Suprapubic skin (tissue), 4 donors: ENCODE measurements around the gene CDH5. TPM values are rescaled to one million over a fixed set of nuclear protein-coding genes. Genes with fewer than 3 reads are reported as not detected.
A peak's percentile ranks its signal among the peaks of the same experiment; 100 is the strongest.

Experiments
- DNase-seq, 2 donors: peaks; one replicate each; pipeline ENCODE4 v3.0.0-alpha.2; 2019; ENCODE audit warnings: low spot score in 2 of 2
- H3K27ac ChIP-seq: fragments of 200-600 bp; sonication (generic); one replicate; pipeline ENCODE4 v1.5.1; 2019
- H3K27me3 ChIP-seq: fragments of 200-600 bp; sonication (generic); one replicate; pipeline ENCODE4 v1.5.1; 2019
- H3K36me3 ChIP-seq: fragments of 200-600 bp; sonication (generic); one replicate; pipeline ENCODE4 v1.5.1; 2019
- H3K4me1 ChIP-seq: fragments of 200-600 bp; sonication (generic); one replicate; pipeline ENCODE4 v1.5.1; 2019
- H3K4me3 ChIP-seq: fragments of 200-600 bp; sonication (generic); one replicate; pipeline ENCODE4 v1.5.1; 2019; ENCODE audit warnings: mild to moderate bottlenecking
- H3K9me3 ChIP-seq: fragments of 200-600 bp; sonication (generic); one replicate; pipeline ENCODE4 v1.5.1; 2019
- CTCF ChIP-seq, 2 donors: fragments of 200-600 bp in 1 of 2; fragments of 450-650 bp in 1 of 2; sonication (generic) in 1 of 2; IDR thresholded peaks; one replicate each; pipeline ENCODE4 v1.5.1; 2016 to 2019; ENCODE audit warnings: antibody characterized with exemption in 2 of 2, mild to moderate bottlenecking in 1 of 2, moderate library complexity in 1 of 2
- EP300 ChIP-seq: sonication (generic); formaldehyde crosslinking; IDR thresholded peaks from one replicate; pipeline ENCODE4 v1.6.1; 2017; ENCODE audit warnings: antibody characterized with exemption
- POLR2A ChIP-seq, 2 donors: fragments of 450-650 bp; IDR thresholded peaks; one replicate each; pipeline ENCODE4 v1.6.1; 2017; ENCODE audit warnings: antibody characterized with exemption in 2 of 2, mild to moderate bottlenecking in 2 of 2, moderate library complexity in 2 of 2
- POLR2AphosphoS5 ChIP-seq, 3 donors: sonication (generic); formaldehyde crosslinking; IDR thresholded peaks; one replicate each; pipeline ENCODE4 v1.6.1; 2017; ENCODE audit warnings: antibody characterized with exemption in 3 of 3
- WGBS: methylation state at CpG from one replicate; pipeline ENCODE4 v1.1.5; 2018; 5-methylcytosine and 5-hydroxymethylcytosine counted together
- total RNA-seq, 4 donors: library from RNA; depleted of rRNA; stranded (reverse); fragments of >200 nt; gene quantifications; one replicate each; pipeline ENCODE4 v1.1.0, GENCODE V29; 2016

Gene CDH5
- total RNA-seq, 4 donors from 2014 or later, result 8.0 to 23.6 (median 14.4) TPM

DNA sequence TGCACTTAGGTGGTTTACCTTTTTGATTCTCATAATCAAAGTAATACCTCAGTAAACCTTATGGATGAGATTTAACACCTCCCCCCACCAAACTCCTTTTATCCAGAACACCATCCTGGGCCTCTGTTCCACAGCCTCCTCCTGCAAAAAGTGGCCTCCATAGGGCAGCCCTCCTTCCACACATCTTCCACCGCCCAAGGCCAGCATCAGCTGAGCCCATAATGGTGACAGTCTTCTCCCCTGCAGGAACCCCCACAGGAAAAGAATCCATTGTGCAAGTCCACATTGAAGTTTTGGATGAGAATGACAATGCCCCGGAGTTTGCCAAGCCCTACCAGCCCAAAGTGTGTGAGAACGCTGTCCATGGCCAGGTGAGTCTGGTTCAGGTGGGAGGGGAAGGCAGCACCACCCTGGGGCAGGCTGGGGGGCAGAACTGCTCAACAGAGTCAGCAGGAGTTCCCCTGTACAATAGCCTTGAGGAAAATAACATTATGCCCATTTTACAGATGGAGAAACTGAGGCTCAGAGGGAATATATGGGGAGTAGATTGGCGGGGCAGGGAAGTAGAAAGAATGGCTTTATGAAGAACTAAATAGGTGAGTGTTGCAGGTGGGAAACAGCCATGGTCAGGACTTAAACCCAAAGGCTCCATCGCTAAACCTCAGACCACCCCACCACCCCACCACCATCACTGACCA, 31.4 kb downstream of the CDH5 start:
- no peak overlapping the region for H3K4me3 ChIP-seq
- no peaks in the 10 kb centered on the region for H3K4me1 ChIP-seq
- H3K36me3 ChIP-seq, result peaks cover 3% of the 10 kb centered on the region
- 73% methylated on average over 5 of the region's 5 CpGs for WGBS
- H3K27ac ChIP-seq, result no peak overlapping the region
- TF ChIP-seq CTCF (IDR thresholded peaks at IDR 0.05), result no peak
- no peak for TF ChIP-seq EP300
- no peak for TF ChIP-seq POLR2AphosphoS5 (IDR thresholded peaks at IDR 0.05)
- TF ChIP-seq POLR2A (IDR thresholded peaks at IDR 0.05), result no peak
- peak in 1 of 2 donors; percentile 44 for DNase-seq
- H3K27me3 ChIP-seq, result no peaks in the 10 kb centered on the region
- no peaks in the 10 kb centered on the region for H3K9me3 ChIP-seq

DNA sequence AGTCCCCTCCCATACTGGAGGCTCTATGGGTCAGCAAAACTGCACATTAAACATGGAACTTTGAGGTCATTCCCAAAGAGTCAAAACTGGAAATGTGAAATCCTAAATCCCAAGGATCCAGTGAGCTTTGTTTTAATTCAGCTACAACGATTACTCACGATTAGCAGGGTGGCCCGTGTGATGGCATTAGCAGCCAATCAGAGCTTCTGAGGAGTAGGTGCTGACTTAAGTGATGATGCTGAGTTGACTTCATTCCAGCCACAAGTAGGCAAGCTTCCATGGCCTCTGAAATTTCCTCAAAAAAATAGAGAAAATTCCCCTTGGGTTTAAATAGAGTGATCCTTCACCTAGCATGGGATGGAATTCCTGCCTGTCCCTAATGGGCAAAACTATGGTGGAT, 32.5 kb downstream of the CDH5 start:
- WGBS, result 62% methylated on average over 3 of the region's 3 CpGs
- no peaks in the 10 kb centered on the region for H3K4me1 ChIP-seq
- H3K36me3 ChIP-seq, result peaks cover 3% of the 10 kb centered on the region
- H3K9me3 ChIP-seq, result no peaks in the 10 kb centered on the region
- no peak for TF ChIP-seq CTCF (IDR thresholded peaks at IDR 0.05)
- no peak for TF ChIP-seq POLR2A (IDR thresholded peaks at IDR 0.05)
- TF ChIP-seq POLR2AphosphoS5 (IDR thresholded peaks at IDR 0.05), result no peak
- TF ChIP-seq EP300, result no peak
- no peak for DNase-seq
- H3K4me3 ChIP-seq, result no peak overlapping the region
- no peak overlapping the region for H3K27ac ChIP-seq
- no peaks in the 10 kb centered on the region for H3K27me3 ChIP-seq

- H3K27ac ChIP-seq, result no peak overlapping the region
- H3K36me3 ChIP-seq, result peaks cover 3% of the 10 kb centered on the region
- TF ChIP-seq POLR2A (IDR thresholded peaks at IDR 0.05) (no peak), EP300 (no peak), POLR2AphosphoS5 (IDR thresholded peaks at IDR 0.05) (no peak), CTCF (IDR thresholded peaks at IDR 0.05) (no peak)
- H3K9me3 ChIP-seq, result no peaks in the 10 kb centered on the region
- H3K4me1 ChIP-seq, result no peaks in the 10 kb centered on the region
- peak in 1 of 2 donors; percentile 28 for DNase-seq
- WGBS, result 41% methylated on average over 3 of the region's 3 CpGs
- H3K27me3 ChIP-seq, result no peaks in the 10 kb centered on the region
- H3K4me3 ChIP-seq, result no peak overlapping the region
Observed at GRCh38 chr16:66399930-66400329, 33.4 kb downstream of the CDH5 start.

DNA sequence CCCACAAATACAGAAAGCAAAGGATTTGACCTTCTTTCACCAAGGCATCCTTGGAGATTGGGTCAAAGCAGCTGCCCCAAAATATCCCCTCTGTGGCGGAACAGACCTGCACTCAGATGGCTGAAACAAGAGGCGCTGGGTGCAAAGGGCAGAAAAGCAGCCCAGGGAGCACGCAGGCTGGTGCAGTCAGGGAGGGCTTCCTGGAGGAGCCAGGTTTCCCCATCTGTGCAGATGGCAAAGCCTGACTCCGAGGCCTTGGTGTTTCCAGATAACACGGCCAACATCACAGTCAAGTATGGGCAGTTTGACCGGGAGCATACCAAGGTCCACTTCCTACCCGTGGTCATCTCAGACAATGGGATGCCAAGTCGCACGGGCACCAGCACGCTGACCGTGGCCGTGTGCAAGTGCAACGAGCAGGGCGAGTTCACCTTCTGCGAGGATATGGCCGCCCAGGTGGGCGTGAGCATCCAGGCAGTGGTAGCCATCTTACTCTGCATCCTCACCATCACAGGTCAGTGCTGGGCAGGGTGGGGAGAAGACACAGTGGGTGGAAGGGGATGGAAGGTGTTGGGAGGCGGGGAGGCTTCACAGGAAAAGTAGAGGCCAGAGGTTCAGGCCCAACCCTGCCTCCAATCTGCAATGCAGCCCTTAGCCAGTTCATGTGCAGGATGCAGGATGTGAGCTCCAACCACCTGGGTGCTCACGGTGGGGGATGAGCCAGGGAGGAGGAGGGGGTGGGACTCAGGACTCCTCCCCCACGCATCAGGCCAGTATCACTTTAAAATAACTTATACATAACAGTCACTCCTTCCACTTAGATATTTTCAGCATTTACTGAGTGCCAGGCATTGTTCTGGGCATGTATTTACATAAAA, 34.3 kb downstream of the CDH5 start:
- no peak for TF ChIP-seq EP300
- TF ChIP-seq CTCF (IDR thresholded peaks at IDR 0.05), result no peak
- no peak for TF ChIP-seq POLR2A (IDR thresholded peaks at IDR 0.05)
- no peak overlapping the region for H3K27ac ChIP-seq
- H3K36me3 ChIP-seq, result peaks cover 3% of the 10 kb centered on the region
- WGBS, result 86% methylated on average over 14 of the region's 20 CpGs
- no peaks in the 10 kb centered on the region for H3K9me3 ChIP-seq
- H3K4me3 ChIP-seq, result no peak overlapping the region
- peak in 1 of 2 donors; percentile 61 for DNase-seq
- peaks cover under 1% of the 10 kb centered on the region for H3K27me3 ChIP-seq
- no peaks in the 10 kb centered on the region for H3K4me1 ChIP-seq

DNA sequence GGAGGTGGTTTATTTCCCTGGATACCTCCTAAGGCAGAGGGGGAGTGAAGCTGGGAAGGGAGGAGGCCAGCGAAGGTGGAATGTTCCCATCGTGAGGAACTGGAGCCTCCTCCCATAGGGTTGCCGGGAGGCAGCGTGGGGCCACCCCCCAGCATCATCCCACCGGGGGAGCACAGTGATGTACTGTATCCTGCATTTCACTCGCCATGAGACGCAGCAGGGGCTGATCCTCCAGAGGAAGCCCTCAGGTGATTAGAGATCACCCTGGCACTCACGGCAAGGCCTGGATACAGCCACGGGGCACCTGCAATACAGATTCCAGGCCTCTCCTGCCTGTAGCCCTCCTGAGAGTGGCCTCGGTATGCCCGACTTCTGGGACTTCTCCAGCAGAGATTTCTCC, 35.1 kb downstream of the CDH5 start:
- Histone ChIP-seq H3K27me3 (peaks cover 6% of the 10 kb centered on the region), H3K36me3 (peaks cover 3% of the 10 kb centered on the region), H3K4me1 (peaks cover 1% of the 10 kb centered on the region), H3K27ac (no peak overlapping the region), H3K9me3 (no peaks in the 10 kb centered on the region), H3K4me3 (no peak overlapping the region)
- 89% methylated on average over 10 of the region's 11 CpGs for WGBS
- no peak for TF ChIP-seq POLR2AphosphoS5 (IDR thresholded peaks at IDR 0.05)
- TF ChIP-seq CTCF (IDR thresholded peaks at IDR 0.05), result no peak
- TF ChIP-seq EP300, result no peak
- no peak for TF ChIP-seq POLR2A (IDR thresholded peaks at IDR 0.05)
- peak in 1 of 2 donors; percentile 49 for DNase-seq
